Mucosa of gallbladder (tissue), 1 donor: ENCODE results near the gene ACSF3. TPM values are rescaled to one million over a fixed set of nuclear protein-coding genes. Genes with fewer than 3 reads are reported as not detected.

ENCODE experiments used
- DNase-seq: peaks from one replicate; pipeline ENCODE4 v3.0.0-alpha.2; 2020; ENCODE audit warnings: low spot score
- total RNA-seq: library from RNA; stranded (reverse); gene quantifications from one replicate; pipeline ENCODE4 v1.2.1, GENCODE V29; 2021
- donor health status: DM: no; HTN: no; CAD: no.

ACSF3 gene
- total RNA-seq, 1 donor from 2014 or later = 63.4 TPM

DNA sequence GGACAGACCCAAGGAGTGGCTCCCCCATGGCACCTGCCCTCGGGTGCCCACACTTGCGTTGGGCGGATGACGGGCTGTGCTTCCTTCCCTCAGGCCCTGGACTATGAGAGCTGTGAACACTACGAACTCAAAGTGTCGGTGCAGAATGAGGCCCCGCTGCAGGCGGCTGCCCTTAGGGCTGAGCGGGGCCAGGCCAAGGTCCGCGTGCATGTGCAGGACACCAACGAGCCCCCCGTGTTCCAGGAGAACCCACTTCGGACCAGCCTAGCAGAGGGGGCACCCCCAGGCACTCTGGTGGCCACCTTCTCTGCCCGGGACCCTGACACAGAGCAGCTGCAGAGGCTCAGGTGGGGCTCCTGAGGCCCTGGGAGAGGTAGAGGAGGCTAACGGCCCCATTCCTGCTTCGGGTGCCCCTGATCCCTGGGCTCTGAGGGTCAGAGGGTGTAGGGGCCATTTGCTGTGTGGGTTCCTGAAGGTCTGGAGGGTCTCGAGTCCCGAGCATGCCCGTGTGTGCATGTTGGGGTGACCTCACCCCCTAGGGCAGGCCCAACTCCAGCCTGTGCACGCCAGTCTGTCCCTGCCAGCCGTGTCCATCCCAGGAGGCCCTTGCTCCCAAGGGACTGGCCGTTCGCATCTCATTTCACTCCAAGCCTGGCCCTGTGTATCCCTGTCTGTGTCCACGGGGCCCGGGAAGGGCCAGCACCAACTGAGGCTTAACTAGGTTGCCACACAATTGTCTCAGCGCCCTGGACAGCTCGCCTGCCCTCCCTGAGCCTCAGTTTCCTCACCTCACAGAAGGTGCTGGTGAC is 96.7 kb downstream of the ACSF3 start:
- DNase-seq = no peak

DNA sequence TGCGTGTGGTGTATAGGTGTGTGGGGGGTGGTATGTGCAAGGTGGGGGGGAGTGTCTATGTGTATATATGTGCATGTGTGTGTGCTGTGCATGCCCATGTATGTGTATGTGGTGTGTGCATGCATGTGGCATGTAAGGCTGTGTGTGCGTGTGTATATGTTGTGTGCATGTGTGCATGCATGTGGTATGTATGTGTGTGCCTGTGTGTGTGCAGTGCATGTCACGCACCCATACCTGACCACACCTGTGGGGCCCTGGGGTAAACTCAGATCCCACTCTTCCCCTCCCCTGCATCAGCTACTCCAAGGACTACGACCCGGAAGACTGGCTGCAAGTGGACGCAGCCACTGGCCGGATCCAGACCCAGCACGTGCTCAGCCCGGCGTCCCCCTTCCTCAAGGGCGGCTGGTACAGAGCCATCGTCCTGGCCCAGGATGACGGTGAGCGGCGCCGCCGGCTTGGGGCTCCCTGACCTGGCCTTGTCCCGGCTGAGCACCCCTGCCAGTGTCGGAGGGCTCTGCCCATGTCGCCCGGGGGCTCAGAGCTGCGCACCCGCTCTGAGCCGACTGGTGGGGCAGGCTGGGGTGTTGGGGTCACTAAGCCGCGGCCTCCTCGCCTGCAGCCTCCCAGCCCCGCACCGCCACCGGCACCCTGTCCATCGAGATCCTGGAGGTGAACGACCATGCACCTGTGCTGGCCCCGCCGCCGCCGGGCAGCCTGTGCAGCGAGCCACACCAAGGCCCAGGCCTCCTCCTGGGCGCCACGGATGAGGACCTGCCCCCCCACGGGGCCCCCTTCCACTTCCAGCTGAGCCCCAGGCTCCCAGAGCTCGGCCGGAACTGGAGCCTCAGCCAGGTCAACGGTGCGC is 97.6 kb downstream of the ACSF3 start:
- DNase-seq = no peak

DNA sequence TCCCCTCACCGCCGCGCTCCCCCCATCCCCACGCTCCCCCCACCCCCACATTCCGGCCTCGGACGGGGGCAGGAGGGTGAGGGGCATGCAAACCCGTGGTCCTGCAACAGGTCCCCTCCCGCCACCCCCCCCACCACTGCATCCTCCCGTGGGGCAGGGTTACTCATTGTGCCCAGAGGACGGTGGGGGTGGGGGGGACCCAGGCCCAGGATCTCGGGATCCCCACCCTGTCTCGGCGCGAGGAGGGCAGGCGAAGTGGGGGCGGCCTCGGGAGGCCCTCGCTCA is 98.2 kb downstream of the ACSF3 start:
- no peak for DNase-seq

DNA sequence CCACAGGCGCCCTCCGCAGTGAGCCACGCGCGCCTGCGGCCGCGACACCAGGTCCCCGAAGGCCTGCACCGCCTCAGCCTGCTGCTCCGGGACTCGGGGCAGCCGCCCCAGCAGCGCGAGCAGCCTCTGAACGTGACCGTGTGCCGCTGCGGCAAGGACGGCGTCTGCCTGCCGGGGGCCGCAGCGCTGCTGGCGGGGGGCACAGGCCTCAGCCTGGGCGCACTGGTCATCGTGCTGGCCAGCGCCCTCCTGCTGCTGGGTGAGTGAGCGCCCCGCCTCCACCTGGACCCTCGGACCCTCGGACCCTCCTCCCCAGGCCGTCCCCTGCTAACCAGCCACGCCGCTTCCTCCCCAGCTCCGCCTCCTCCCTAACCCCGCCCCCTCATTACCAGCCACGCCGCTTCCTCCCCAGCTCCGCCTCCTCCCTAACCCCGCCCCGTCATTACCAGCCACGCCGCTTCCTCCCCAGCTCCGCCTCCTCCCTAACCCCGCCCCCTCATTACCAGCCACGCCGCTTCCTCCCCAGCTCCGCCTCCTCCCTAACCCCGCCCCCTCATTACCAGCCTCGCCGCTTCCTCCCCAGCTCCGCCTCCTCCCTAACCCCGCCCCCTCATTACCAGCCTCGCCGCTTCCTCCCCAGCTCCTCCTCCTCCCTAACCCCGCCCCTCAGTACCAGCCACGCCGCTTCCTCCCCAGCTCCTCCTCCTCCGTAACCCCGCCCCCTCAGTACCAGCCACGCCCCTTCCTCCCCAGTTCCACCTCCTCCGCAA is 98.7 kb downstream of the ACSF3 start:
- DNase-seq = peak; percentile 79

DNA sequence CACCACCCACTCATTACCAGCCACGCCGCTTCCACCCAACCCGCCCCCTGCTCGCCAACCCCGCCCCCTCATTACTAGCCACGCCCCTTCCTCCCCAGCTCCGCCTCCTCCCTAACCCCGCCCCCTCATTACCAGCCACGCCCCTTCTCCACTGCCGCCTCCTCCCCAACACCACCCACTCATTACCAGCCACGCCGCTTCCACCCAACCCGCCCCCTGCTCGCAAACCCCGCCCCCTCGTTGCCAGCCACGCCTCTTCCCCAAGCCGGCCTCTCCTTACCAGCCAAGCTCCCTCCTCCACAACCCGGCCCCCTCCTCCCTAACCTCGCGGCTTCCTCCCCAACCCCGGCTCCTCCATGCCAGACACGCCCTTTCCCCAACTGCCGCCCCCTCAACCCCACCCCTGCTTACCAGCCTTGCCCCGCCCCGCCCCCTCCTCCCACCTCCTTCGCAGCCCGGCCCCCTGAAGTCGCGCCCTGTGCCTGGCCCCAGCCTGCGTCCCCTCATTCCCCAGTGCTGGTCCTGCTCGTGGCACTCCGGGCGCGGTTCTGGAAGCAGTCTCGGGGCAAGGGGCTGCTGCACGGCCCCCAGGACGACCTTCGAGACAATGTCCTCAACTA is 99.4 kb downstream of the ACSF3 start:
- peak; percentile 45 for DNase-seq

DNA sequence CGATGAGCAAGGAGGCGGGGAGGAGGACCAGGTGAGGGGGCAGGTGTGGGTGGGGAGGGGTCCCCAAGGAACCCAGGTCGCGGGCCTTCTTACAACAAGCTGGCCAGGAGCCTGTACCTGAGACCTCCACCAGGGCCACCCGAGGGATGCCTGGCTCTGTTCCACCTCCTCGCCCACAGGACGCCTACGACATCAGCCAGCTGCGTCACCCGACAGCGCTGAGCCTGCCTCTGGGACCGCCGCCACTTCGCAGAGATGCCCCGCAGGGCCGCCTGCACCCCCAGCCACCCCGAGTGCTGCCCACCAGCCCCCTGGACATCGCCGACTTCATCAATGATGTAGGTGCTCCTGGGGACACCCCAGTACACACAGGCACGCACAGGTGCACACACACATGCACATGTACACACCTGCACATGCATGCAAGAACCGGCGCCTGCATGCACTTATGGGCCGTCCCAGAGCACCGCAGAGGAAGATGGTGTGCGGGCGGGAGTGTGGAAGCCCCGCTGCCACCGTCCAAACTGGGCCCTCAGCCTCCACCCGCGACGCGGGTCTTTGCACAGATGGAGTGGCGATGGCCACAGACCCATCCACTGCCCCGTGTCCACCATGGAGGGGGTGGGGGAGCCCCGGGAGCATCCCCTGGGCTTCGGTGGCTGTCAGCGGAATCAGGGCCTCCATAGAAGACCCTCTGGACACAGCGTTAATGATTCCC is 100.1 kb downstream of the ACSF3 start:
- no peak for DNase-seq

DNA sequence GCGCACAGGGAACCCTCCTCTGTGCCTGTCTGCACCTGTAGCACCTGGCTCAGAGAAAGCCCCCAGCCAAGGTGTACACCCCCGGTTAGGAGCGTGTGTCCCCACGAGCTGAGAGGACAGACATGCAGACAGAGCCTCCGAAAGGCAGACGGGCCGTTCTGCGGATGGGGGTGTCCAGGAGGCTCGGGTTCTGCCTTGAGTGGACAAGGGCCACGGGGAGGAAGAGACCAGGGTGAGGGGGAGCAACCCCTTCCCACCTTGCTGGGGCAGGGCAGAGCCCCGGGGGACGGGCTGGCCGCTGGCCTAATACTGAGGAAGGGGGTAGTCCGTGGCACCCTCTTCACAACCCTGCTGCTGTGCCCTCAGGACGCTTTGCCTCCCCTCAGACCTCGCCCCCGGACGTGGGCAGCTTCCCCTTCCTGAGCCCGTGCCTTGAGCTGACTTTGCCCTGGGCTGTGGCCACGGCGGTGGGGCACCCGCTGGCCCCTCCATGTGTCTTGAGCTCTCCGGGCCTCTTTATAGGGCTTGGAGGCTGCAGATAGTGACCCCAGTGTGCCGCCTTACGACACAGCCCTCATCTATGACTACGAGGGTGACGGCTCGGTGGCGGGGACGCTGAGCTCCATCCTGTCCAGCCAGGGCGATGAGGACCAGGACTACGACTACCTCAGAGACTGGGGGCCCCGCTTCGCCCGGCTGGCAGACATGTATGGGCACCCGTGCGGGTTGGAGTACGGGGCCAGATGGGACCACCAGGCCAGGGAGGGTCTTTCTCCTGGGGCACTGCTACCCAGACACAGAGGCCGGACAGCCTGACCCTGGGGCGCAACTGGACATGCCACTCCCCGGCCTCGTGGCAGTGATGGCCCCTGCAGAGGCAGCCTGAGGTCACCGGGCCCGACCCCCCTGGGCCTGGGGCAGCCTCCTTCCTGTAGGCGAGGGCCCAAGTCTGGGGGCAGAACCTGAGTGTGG is 101.0 kb downstream of the ACSF3 start:
- no peak for DNase-seq

DNA sequence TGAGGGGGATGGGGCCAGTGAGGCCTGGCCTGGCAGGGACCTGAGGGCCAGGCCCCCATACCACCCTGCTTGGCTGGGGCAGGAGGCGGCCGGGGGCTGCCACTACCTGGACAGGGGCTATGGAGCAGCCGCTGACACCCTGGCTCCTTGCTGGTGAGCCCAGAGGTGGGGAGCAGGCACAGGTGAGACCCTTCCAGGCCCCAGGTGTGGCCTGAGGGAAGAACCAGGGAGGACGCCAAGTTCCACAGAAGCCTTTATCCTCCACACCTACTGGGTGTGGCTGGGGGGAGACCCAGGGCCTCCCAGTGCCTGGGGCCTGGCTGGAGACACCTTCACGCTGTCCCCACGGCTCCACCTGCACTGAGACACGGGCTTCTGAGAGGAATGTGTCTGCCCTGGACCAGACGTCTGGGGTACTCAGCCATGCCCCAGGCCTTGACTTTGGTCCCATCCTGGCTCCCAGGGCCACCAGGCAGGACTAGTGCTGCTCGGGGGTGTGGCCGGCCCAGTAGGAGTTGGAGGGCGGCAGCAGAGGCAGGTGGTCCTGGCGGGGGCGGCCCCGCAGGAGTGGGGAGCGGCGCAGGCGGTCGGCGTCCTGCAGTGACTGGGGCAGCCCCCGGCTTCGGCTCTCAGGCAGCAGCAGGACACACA is 102.0 kb downstream of the ACSF3 start:
- DNase-seq = no peak

DNA sequence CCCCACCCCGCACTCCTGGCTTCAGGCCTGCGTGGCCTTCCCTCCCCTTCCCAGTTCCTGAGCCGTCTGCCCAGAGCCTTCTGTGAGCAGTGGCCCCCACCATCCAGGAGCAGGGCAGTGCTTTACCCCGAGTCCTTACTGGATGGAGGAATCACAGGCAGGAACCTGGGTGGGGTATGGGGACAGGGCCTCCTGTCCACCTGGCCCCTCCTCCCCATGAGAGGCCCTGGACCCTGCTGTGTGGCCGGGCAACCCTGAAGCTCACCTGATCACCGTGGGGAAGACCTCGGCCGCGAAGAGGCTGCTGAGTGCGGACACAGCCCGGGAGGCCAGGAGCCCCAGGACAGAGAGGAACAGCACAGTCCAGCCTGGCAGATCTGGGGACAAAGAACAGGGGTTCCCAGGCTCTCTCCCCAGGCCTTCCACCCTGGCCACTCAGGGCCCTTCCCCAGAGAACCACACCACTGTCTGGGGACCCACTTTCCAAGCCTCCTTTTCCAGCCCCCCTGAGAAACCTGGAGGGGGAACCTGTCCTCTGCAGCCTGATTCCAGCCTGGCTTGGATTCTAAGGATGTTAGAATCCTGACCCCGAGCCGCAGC is 103.5 kb downstream of the ACSF3 start:
- no peak for DNase-seq

DNA sequence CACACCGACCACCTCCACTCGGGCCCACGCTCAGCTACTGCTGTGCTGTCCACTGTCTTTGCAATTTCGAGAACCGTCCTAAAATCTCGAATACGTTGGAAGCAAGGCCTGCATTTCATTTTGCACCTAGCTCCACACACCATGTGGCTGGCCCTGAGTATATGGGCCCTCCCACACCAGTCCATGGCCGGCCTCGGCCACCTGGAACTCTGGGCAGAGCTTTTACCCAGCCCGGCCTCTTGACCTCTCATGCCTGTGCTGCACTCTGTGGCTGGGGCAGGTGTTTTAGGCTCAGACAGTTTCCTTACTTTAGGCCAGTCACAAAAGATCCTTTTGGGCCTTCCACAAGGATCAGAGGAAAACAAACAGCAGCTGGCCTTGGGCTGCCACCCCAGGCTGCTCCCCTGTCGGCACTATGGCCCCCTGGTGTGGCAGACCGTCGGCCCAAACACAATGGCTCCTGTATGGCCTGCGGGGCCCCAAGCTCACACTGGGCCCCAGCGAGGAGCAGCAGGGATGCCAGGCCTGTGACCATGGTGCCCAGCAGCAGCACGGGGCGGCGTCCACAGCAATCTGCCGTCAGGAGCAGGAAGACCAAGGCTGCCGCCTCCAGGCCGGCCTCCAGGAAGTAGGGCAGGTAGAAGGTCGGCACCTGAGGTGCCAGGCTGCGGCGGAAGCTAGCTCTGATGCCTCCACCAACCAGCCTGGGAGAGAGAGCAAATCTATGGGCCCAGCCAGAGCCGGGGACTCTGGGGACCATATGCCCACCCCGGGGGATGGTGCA is 104.2 kb downstream of the ACSF3 start:
- no peak for DNase-seq

DNA sequence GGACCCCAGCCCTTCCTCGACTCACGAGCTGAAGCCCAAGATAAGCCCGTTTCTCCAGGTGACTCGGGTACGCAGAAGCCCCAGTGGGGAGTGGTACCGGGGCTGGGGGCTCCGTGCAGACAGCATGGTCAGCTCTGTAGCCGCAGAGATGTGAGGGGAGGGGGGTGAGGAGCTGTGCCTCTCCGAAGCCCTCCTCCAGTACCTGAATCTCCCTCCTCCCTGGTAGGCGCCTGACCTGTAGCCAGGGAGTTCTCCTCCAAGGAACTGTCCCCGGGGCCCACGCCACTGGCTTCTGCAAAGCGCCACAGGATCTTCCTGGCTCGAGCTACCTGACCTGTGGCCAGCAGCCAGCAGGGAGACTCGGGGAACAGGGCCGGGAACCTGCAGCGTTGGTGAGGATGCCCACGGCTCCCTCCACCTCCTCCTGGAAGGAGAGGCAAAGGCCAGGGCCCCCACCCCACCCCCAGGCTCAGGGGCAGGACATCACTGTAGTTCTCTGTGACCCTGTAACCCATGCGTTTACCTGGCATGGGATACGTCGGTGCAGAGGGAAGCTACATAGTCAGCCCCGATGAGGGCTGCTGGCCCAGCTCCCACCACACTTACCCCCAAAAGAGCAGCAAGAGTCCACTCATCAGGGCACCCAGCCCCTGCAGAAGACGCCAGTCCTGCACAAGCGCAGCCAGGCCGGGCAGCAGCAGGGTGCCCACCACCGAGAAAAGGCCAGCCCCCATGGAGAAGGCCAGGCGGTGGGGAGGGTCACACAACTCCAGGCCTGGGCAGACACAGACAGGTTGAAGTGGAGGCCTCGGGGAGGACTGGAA is 105.0 kb downstream of the ACSF3 start:
- DNase-seq = no peak

DNA sequence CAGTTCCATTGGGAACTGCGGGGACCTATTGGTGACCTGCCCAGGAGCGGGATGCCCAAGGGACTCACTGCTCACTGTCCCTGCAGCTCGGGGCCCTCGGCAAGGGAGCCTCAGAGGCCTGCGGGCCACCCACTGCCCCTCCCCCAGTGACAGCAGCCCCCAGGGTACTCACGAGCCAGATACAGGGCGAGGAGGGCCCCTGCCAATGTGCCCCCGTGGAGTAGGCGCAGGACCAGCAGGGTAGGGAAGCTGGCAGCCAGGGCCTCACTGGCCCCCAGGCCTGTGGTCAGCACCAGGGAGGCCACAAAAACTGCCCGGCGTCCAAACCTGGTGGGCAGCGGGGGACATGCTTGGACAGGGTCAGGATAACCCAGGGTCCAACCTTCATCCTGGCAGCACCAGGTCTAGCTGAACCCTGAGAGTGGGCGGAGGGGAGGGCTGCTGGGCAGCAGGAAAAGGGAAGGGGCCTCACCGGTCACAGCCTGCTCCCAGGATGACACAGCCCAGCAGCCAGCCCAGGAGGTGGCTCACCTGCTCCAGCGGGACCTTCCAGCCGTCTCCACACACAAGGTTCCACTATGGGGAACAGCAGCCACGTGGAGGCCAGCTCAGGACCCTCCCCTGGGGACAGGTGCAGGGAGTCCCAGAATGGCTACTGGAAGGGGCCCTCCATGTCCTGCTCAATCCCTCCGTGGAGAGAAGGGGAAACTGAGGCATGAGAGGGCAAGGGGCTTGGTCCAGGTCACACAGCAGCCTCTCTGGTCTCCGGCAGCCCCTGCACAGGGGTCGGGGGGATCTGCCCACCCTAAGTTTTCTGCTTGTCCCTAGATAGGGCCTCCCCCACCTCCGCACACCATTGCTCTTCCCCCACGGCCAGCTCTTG is 105.8 kb downstream of the ACSF3 start:
- no peak for DNase-seq

DNA sequence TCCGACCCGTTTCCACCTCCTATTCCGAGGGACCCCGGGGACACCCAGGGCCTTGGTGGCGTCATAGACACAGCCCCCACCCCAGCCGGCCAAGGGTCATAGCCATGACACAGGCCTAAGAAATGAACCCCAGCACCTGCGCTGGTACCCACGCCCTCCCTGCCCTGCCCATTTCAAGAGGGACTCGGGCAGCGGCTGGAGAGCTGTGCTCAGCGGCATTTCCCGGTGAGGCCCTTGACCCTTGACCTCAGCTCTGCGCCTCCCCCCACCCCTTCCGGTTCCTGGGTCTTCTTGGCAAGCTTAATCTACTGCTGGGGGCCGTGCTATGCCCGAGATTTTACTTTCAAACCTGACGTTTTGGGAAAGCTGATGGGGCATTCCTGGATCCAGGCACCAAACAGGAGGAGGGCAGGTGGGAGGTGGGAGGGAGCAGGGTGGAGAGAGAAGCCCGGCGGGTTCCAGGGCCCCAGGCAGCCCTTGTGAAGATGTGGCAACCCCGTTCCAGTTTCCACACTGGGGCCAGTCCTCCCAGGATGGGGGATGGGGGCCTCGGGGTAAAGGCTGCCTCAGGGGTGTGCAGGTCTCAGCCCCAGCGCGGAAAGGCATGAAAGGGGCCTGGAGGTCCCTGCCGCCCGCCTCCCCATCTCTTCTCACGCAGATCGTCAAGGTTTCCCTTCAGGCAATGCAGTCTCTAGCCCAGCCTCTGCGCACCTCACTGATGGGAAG is 106.6 kb downstream of the ACSF3 start, which contains the start of gene SLC22A31:
SLC22A31 (minus strand) TSS at position 414 of the 726 bp plus-strand sequence; CDS start at position 378, 36 bp downstream.
- DNase-seq = no peak

DNA sequence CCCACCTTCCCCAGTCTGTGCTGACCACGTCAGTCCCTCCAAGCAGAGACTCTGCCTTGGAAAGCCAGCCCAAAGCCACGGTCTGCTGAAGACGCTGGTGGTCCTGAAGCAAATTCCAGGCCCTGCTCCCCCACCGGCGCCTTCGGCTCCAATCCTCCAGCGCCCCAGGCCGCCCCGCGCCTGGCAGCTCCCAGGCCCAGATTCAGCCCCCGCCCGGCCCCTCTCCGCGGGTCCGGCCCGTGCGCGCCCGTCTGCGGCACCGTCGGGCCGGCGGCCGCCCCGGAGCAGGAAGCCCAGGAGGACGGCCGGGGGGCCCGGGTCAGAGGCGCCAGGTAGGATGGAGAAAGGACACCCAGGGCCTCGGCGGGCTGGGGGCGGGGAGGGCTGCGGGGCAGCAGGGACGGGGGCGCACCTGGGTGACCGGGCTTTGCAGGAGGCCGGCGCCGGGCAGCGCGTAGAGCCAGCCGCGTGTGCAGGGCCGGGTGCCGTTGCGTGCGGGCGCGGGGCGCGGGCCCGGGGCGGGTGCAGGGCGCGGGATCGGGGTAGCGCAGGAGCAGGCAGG is 107.3 kb downstream of the ACSF3 start:
- DNase-seq = no peak
